Esophagus squamous epithelium (tissue), 4 donors: ENCODE data around the gene CELF4.

Experiments
- POLR2A ChIP-seq, 4 donors: fragments of 450-650 bp; IDR thresholded peaks; one replicate each; pipeline ENCODE4 v1.6.1; 2017; ENCODE audit warnings: antibody characterized with exemption in 4 of 4, mild to moderate bottlenecking in 4 of 4, moderate library complexity in 3 of 4
- TF ChIP-seq, protein P1 (sequence below), 6 experiments: fragments of 450-650 bp in 4 of 6; fragments of 200-600 bp in 2 of 6; sonication (generic) in 2 of 6; IDR thresholded peaks; one replicate each; pipeline ENCODE4 v1.5.1; 2016 to 2019; ENCODE audit warnings: antibody characterized with exemption in 6 of 6, mild to moderate bottlenecking in 4 of 6, moderate library complexity in 4 of 6

DNA sequence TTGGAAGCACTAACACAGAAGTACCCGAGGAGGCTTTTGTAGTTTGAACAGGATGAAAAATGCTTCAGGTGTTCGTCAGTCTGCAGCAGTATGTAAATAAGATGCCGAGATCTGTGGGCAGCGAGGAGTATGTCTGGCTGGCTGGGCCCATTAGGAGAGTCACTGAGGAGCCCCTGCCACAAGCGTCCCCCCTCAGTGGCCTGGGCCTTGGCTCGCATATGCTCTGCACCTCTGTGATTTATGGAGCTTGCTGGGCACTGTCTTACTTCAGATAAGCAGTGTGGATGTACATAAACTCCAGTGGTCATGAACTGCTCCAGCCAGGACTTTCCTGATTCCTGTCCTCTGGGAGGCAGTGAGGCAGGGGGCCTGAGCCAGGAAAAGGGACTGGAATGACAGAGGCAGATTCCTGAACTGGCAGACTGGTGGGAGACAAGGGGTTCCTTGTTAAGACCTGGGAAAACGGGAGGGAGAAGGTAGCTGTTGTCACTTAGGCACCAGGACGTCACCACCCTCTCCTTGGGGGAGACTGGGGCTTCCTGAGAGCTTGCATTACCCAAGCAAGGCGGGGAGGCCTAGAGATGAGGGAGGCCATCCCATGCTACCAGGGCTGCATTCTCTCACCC is 46.0 kb downstream of the CELF4 start:
- TF ChIP-seq, protein P1, sequence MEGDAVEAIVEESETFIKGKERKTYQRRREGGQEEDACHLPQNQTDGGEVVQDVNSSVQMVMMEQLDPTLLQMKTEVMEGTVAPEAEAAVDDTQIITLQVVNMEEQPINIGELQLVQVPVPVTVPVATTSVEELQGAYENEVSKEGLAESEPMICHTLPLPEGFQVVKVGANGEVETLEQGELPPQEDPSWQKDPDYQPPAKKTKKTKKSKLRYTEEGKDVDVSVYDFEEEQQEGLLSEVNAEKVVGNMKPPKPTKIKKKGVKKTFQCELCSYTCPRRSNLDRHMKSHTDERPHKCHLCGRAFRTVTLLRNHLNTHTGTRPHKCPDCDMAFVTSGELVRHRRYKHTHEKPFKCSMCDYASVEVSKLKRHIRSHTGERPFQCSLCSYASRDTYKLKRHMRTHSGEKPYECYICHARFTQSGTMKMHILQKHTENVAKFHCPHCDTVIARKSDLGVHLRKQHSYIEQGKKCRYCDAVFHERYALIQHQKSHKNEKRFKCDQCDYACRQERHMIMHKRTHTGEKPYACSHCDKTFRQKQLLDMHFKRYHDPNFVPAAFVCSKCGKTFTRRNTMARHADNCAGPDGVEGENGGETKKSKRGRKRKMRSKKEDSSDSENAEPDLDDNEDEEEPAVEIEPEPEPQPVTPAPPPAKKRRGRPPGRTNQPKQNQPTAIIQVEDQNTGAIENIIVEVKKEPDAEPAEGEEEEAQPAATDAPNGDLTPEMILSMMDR (IDR thresholded peaks at IDR 0.05), result no peak
- no peak for TF ChIP-seq POLR2A (IDR thresholded peaks at IDR 0.05)
